PC-3 (cell line): ENCODE measurements around the gene KCND3. TPM values are rescaled to one million over a fixed set of nuclear protein-coding genes. Genes with fewer than 3 reads are reported as not detected.

Source experiments
- ATAC-seq: fragments of 200-7000 bp; cut with Tn5 transposase; 2 replicates; pipeline ENCODE4 v1.9.1; 2020; ENCODE audit warnings: mild to moderate bottlenecking, moderate library complexity
- BruUV-seq: library from RNA; stranded (reverse); fragments of 400-500 nt; replicated peaks from 2 replicates; lab custom pipeline; 2021; lab: Mats Ljungman, UMichigan
- CTCF ChIA-PET: fragments of 300-600 bp; sonication (Branson Sonifier 250); formaldehyde crosslinking; loops from one replicate; lab custom pipeline; 2022; ENCODE audit warnings: antibody characterized with exemption; lab: Charles Lee
- POLR2A ChIA-PET: fragments of 300-600 bp; sonication (Branson Sonifier 250); formaldehyde crosslinking; loops from one replicate; lab custom pipeline; 2022; ENCODE audit warnings: antibody characterized with exemption; ENCODE audit not compliant: unreplicated experiment; lab: Charles Lee
- DNase-seq: peaks from one replicate; pipeline ENCODE4 v3.0.0-alpha.2; 2015
- H2AFZ ChIP-seq: fragments of 300-600 bp; sonication (generic); 2 replicates; pipeline ENCODE4 v1.6.0; 2016; ENCODE audit warnings: antibody characterized with exemption, low read length
- H3F3A ChIP-seq: fragments of 300-600 bp; sonication (generic); one replicate; pipeline ENCODE4 v1.6.0; 2017; ENCODE audit warnings: antibody characterized with exemption, low read length, control low read depth, mild to moderate bottlenecking; ENCODE audit not compliant: unreplicated experiment
- H3K27ac ChIP-seq: fragments of 300-600 bp; sonication (generic); 2 replicates; pipeline ENCODE4 v1.5.1; 2016; ENCODE audit warnings: mild to moderate bottlenecking, low read length
- H3K27me3 ChIP-seq: fragments of 300-600 bp; sonication (generic); 2 replicates; pipeline ENCODE4 v1.6.1; 2016; ENCODE audit warnings: low read length, mixed read lengths
- H3K36me3 ChIP-seq: fragments of 300-600 bp; sonication (generic); 2 replicates; pipeline ENCODE4 v1.6.1; 2016; ENCODE audit warnings: low read depth, mixed run types, low read length, mixed read lengths
- H3K4me1 ChIP-seq: fragments of 300-600 bp; sonication (generic); 2 replicates; pipeline ENCODE4 v1.5.1; 2016; ENCODE audit warnings: low read length; ENCODE audit not compliant: insufficient read depth
- H3K4me2 ChIP-seq: fragments of 300-600 bp; sonication (generic); 2 replicates; pipeline ENCODE4 v1.6.0; 2016; ENCODE audit warnings: low read length
- H3K4me3 ChIP-seq: fragments of 300-600 bp; sonication (generic); 2 replicates; pipeline ENCODE4 v1.5.1; 2016; ENCODE audit warnings: mild to moderate bottlenecking, low read length, mixed read lengths
- H3K79me2 ChIP-seq: fragments of 300-600 bp; sonication (generic); 2 replicates; pipeline ENCODE4 v1.6.1; 2017; ENCODE audit warnings: low read length, mixed read lengths
- H3K9ac ChIP-seq: fragments of 300-600 bp; sonication (generic); 2 replicates; pipeline ENCODE4 v1.6.0; 2016; ENCODE audit warnings: mild to moderate bottlenecking, low read length
- H3K9me2 ChIP-seq: fragments of 300-600 bp; sonication (generic); replicated peaks from 2 replicates; pipeline ENCODE4 v1.6.1; 2016; ENCODE audit warnings: mixed run types, low read length, mixed read lengths
- H3K9me3 ChIP-seq: fragments of 300-600 bp; sonication (generic); 2 replicates; pipeline ENCODE4 v1.6.1; 2016; ENCODE audit warnings: low read length, mixed read lengths
- H4K20me1 ChIP-seq: fragments of 300-600 bp; sonication (generic); 2 replicates; pipeline ENCODE4 v1.6.1; 2016; ENCODE audit warnings: low read length, mixed read lengths
- EZH2 ChIP-seq: fragments of 300-600 bp; sonication (generic); IDR thresholded peaks from one replicate; pipeline ENCODE4 v1.6.1; 2017; ENCODE audit warnings: antibody characterized with exemption, mild to moderate bottlenecking, low read length; ENCODE audit not compliant: unreplicated experiment
- EZH2phosphoT487 ChIP-seq: fragments of 300-600 bp; sonication (generic); IDR thresholded peaks from 2 replicates; pipeline ENCODE4 v1.6.1; 2018; ENCODE audit warnings: mild to moderate bottlenecking, antibody characterized with exemption, low read length, borderline replicate concordance
- intact Hi-C: fragments of 100-400 bp; cut with micrococcal nuclease; formaldehyde crosslinking; loops from 2 replicates; pipeline ENCODE4 v1.9.0; 2023
- total RNA-seq: library from RNA; depleted of rRNA; stranded (reverse); fragments of >200 nt; gene quantifications from 2 replicates; pipeline ENCODE4 v1.2.3, GENCODE V29; 2014
- TF ChIP-seq, protein P1 (sequence below): fragments of 300-600 bp; sonication (generic); conservative IDR thresholded peaks from 2 replicates; pipeline ENCODE4 v1.5.1; 2017; ENCODE audit warnings: antibody characterized with exemption, low read depth, mild to moderate bottlenecking, low read length

KCND3 gene
- total RNA-seq, 1 experiment from 2014 or later, result not detected

DNA sequence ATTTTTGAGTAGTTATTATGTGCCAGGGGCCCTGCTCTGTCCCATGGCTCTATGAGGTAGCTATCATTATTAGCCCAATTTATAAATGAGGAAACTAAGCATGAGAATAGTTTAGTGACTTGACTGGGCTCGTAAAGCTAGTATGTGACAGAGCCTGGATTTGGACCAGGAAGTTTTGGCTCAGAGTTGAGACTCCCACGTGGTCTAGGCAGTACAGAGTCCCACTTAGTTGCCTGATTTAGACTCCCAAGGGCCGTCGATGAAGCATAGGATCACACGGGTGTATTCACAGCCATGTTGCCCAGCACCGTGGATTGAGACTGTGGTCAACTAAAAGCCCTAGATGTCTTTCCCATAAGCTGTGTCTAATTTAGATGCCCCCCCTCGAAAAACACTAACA, 152.1 kb downstream of the KCND3 start:
- no peaks in the 10 kb centered on the region for H3K9me2 ChIP-seq
- ChIA-PET POLR2A (no interaction called here), CTCF (no interaction called here)
- intact Hi-C loops, result no loop called here
- DNase-seq (no peak), ATAC-seq (no peak)
- H4K20me1 ChIP-seq, result no peaks in the 10 kb centered on the region
- no peaks in the 10 kb centered on the region for H3F3A ChIP-seq
- H3K9ac ChIP-seq, result no peak overlapping the region
- TF ChIP-seq EZH2, result no peak
- TF ChIP-seq, protein P1, sequence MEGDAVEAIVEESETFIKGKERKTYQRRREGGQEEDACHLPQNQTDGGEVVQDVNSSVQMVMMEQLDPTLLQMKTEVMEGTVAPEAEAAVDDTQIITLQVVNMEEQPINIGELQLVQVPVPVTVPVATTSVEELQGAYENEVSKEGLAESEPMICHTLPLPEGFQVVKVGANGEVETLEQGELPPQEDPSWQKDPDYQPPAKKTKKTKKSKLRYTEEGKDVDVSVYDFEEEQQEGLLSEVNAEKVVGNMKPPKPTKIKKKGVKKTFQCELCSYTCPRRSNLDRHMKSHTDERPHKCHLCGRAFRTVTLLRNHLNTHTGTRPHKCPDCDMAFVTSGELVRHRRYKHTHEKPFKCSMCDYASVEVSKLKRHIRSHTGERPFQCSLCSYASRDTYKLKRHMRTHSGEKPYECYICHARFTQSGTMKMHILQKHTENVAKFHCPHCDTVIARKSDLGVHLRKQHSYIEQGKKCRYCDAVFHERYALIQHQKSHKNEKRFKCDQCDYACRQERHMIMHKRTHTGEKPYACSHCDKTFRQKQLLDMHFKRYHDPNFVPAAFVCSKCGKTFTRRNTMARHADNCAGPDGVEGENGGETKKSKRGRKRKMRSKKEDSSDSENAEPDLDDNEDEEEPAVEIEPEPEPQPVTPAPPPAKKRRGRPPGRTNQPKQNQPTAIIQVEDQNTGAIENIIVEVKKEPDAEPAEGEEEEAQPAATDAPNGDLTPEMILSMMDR, result no peak
- TF ChIP-seq EZH2phosphoT487, result no peak
- H3K27ac ChIP-seq, result no peak overlapping the region
- no peak overlapping the region for H2AFZ ChIP-seq
- H3K4me1 ChIP-seq, result no peaks in the 10 kb centered on the region
- H3K27me3 ChIP-seq, result peaks cover 48% of the 10 kb centered on the region
- H3K4me2 ChIP-seq, result no peak overlapping the region
- BruUV-seq, result no TSS peak
- no peaks in the 10 kb centered on the region for H3K36me3 ChIP-seq
- H3K79me2 ChIP-seq, result no peaks in the 10 kb centered on the region
- H3K4me3 ChIP-seq, result no peak overlapping the region
- no peaks in the 10 kb centered on the region for H3K9me3 ChIP-seq

DNA sequence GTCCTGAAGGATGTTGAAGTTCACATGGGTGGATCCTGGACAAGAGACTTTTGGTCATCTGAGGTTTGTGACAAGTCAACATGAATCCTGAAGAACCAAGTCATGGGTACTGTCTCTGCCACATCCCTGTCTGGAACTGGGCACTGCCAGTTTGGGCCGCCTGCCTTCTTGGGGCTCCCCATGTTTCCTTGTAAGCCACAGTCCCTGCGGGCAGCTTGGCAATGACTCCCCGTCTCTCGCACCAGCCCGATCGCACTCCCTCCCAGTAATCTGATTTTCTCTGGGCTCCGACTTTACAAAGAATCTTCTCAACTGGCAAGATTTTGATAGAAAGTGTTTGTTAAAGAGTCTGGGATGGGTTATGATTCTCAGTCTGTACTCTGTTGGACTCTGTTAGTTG, 153.4 kb downstream of the KCND3 start:
- ChIA-PET POLR2A (no interaction called here), CTCF (no interaction called here)
- Histone ChIP-seq H3K4me2 (no peak overlapping the region), H3K27ac (no peak overlapping the region), H3K9ac (no peak overlapping the region), H3K4me1 (no peaks in the 10 kb centered on the region), H3F3A (no peaks in the 10 kb centered on the region), H4K20me1 (no peaks in the 10 kb centered on the region), H3K9me3 (no peaks in the 10 kb centered on the region), H3K79me2 (no peaks in the 10 kb centered on the region), H3K4me3 (no peak overlapping the region), H3K27me3 (peaks cover 47% of the 10 kb centered on the region), H3K9me2 (no peaks in the 10 kb centered on the region), H3K36me3 (no peaks in the 10 kb centered on the region), H2AFZ (no peak overlapping the region)
- ATAC-seq (no peak), DNase-seq (no peak)
- no TSS peak for BruUV-seq
- TF ChIP-seq EZH2phosphoT487 (no peak), EZH2 (no peak)
- TF ChIP-seq, protein P1, result no peak
- intact Hi-C loops, result no loop called here

DNA sequence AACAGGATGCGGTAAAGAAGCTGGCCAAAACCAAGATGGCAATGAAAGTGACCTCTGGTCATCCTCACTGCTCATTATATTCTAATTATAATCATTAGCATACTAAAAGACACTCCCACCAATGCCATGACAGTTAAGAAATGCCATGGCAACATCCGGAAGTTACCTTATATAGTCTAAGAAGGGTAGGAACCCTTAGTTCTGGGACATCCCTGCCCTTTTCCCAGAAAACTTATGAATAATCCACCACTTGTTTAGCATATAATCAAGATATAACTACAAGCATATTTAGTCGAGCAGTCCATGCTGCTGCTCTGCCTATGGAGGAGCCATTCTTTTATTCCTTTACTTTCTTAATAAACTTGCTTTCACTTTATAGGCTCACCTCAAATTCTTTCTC, 154.0 kb downstream of the KCND3 start:
- no peak overlapping the region for H3K9ac ChIP-seq
- CTCF ChIA-PET, result no interaction called here
- no peaks in the 10 kb centered on the region for H3K9me3 ChIP-seq
- ATAC-seq (no peak), DNase-seq (no peak)
- H3F3A ChIP-seq, result no peaks in the 10 kb centered on the region
- no peak overlapping the region for H3K4me3 ChIP-seq
- no TSS peak for BruUV-seq
- TF ChIP-seq, protein P1, result no peak
- TF ChIP-seq EZH2 (no peak), EZH2phosphoT487 (no peak)
- no peak overlapping the region for H3K4me2 ChIP-seq
- no peak overlapping the region for H2AFZ ChIP-seq
- H4K20me1 ChIP-seq, result no peaks in the 10 kb centered on the region
- intact Hi-C loops, result no loop called here
- no peaks in the 10 kb centered on the region for H3K79me2 ChIP-seq
- peaks cover 41% of the 10 kb centered on the region for H3K27me3 ChIP-seq
- no peaks in the 10 kb centered on the region for H3K9me2 ChIP-seq
- no peaks in the 10 kb centered on the region for H3K36me3 ChIP-seq
- POLR2A ChIA-PET, result no interaction called here
- no peak overlapping the region for H3K27ac ChIP-seq
- H3K4me1 ChIP-seq, result no peaks in the 10 kb centered on the region
